Large intestine (tissue), 3 donors: ENCODE results near the gene THSD7B. TPM values are rescaled to one million over a fixed set of nuclear protein-coding genes. Genes with fewer than 3 reads are reported as not detected.

Experiments
- DNase-seq, 2 donors: peaks; one replicate each; pipeline versions ENCODE4 v3.0.0 to v3.0.0-alpha.2; 2013
- H3K27ac ChIP-seq: one replicate; pipeline ENCODE4 v1.5.1; 2013; ENCODE audit warnings: low read length
- H3K27me3 ChIP-seq: 2 replicates; pipeline ENCODE4 v1.6.1; 2013; ENCODE audit warnings: low read length; ENCODE audit not compliant: control insufficient read depth, insufficient read depth
- H3K36me3 ChIP-seq: 2 replicates; pipeline ENCODE4 v1.6.1; 2013; ENCODE audit warnings: low read length; ENCODE audit not compliant: control insufficient read depth, insufficient read depth
- H3K4me1 ChIP-seq: one replicate; pipeline ENCODE4 v1.6.1; 2013; ENCODE audit warnings: low read length; ENCODE audit not compliant: control insufficient read depth, insufficient read depth
- H3K4me3 ChIP-seq: one replicate; pipeline ENCODE4 v1.5.1; 2013; ENCODE audit warnings: low read length
- H3K9me3 ChIP-seq: one replicate; pipeline ENCODE4 v1.6.1; 2013; ENCODE audit warnings: mild to moderate bottlenecking, low read depth, low read length, moderate library complexity; ENCODE audit not compliant: control insufficient read depth
- WGBS: methylation state at CpG from one replicate; pipeline ENCODE4 v1.1.5; 2013; ENCODE audit warnings: low lambda C conversion rate; ENCODE audit not compliant: insufficient coverage; 5-methylcytosine and 5-hydroxymethylcytosine counted together
- polyA plus RNA-seq: library from polyadenylated mRNA; unstranded; fragments of 120-200 nt; gene quantifications from one replicate; pipeline ENCODE4 v1.2.1, GENCODE V29; 2013

THSD7B gene
- polyA plus RNA-seq, 1 donor = 2.2 TPM

DNA sequence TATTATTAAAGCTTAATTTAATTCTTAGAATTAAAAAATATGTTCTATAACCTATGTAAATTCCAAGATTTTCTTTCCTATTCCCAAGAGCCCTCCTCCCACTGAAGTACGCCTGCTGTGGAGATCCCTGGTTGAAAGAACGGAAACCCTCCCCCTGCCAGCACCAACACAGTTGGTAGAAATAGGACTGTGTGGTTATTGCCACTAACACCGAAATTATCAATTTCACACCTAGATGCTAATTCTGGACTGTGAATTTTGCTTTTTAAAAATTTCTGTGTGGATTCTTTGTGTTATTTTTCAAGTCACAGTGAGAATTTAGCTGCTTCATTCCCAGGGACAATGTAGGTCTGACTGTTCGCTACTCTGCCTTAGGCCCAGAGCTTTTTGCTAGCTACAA lies 893.1 kb downstream of the THSD7B start:
- Histone ChIP-seq H3K4me3 (no peak overlapping the region), H3K36me3 (no peaks in the 10 kb centered on the region), H3K4me1 (no peaks in the 10 kb centered on the region), H3K9me3 (no peaks in the 10 kb centered on the region), H3K27ac (no peak overlapping the region), H3K27me3 (no peaks in the 10 kb centered on the region)
- no peak for DNase-seq
- WGBS = 100% methylated on average over 2 of the region's 4 CpGs

DNA sequence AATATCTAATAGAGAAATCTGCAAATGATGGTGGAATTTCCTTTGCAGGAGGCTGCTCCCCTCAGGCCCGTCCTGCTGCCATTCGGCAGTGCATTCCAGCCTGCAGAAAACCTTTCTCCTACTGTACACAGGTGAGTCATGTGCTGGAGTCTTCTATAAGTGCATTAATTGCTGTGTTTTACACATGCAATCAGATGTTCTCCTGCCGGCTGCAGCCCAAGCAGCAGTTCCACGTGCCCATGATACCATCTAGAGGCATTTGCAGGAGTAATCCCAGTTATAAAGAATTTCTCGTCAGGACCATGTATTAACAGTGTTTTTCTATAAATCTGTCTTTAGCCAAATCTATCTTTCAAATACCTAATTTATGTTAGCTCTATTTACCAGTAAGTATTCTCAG lies 894.3 kb downstream of the THSD7B start:
- Histone ChIP-seq H3K4me3 (no peak overlapping the region), H3K27me3 (no peaks in the 10 kb centered on the region), H3K27ac (no peak overlapping the region), H3K36me3 (no peaks in the 10 kb centered on the region), H3K4me1 (no peaks in the 10 kb centered on the region), H3K9me3 (no peaks in the 10 kb centered on the region)
- peak; percentile 14 to 17 for DNase-seq
- 60% methylated on average over 1 of the region's 5 CpGs for WGBS

DNA sequence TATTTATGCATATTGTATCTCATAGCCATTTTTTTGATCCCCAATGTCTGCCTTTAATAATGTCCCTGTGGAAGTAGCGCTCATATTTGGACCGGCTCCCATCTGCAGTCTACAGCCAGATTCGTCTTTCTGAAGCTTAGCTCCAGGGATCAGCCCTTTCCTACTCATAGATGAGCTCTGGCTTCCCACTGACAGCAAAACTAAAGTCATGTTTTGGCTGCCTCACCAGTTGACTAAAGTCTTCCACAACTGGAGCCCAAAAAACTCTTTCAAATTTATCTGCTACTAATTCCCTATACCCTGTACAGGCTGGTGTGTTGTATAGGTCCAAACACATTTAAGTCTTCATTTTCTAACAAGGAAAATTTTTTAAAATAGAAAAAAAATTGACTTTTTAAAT lies 904.8 kb downstream of the THSD7B start:
- H3K27me3 ChIP-seq = no peaks in the 10 kb centered on the region
- no peak overlapping the region for H3K4me3 ChIP-seq
- H3K9me3 ChIP-seq = no peaks in the 10 kb centered on the region
- H3K4me1 ChIP-seq = no peaks in the 10 kb centered on the region
- H3K27ac ChIP-seq = no peak overlapping the region
- WGBS = no CpG with 5 or more reads among the region's 3 CpGs
- no peak for DNase-seq
- no peaks in the 10 kb centered on the region for H3K36me3 ChIP-seq

DNA sequence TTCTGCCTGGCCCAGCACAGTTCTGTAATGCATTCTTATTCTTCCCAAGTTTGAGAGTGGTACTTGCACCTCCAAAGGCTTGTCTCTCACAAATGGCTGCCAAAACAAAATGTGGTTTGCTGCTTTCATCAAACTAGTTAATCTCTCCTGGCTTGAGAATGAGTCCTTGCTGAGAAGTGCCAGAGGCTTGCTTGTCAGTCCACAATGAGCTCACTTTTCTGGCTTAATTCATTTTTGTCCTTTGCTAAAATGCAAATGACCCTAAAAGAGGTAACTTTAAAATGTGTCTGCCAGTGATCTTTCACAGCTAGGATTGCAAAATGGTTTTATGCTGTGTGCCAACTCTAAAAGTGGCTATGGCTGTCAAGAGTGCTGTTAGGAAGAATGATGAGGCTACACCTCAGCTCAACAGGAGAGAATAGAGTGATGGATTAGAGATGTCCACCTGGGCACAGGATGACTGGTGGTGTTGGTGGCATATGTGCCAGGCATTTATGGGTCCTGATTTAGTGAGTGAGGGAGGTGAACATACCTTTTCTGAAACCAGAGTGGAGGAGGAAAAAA lies 907.7 kb downstream of the THSD7B start:
- Histone ChIP-seq H3K36me3 (no peaks in the 10 kb centered on the region), H3K9me3 (no peaks in the 10 kb centered on the region), H3K27ac (no peak overlapping the region), H3K4me3 (no peak overlapping the region), H3K4me1 (no peaks in the 10 kb centered on the region), H3K27me3 (no peaks in the 10 kb centered on the region)
- no peak for DNase-seq

DNA sequence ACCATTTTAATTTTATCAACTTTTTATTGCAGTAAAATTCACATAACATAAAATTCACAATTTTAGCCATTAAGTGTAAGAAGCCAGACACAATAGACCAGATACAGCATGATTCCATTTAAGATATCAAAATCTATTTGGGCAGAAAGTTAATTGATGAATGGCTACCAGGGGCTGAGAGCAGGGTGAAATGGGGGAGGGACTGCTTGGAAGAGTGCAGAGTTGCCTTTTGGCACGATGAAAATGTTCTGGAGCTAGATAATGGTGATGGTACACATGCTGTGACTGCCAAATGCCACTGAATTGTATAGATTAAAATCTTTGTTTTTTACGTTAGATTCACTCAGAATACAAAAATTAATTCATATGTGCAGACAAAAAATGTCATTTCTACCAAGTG lies 909.6 kb downstream of the THSD7B start:
- H3K4me1 ChIP-seq = no peaks in the 10 kb centered on the region
- H3K36me3 ChIP-seq = no peaks in the 10 kb centered on the region
- no CpG with 5 or more reads among the region's 2 CpGs for WGBS
- no peaks in the 10 kb centered on the region for H3K9me3 ChIP-seq
- no peak overlapping the region for H3K4me3 ChIP-seq
- no peaks in the 10 kb centered on the region for H3K27me3 ChIP-seq
- no peak for DNase-seq
- H3K27ac ChIP-seq = no peak overlapping the region

DNA sequence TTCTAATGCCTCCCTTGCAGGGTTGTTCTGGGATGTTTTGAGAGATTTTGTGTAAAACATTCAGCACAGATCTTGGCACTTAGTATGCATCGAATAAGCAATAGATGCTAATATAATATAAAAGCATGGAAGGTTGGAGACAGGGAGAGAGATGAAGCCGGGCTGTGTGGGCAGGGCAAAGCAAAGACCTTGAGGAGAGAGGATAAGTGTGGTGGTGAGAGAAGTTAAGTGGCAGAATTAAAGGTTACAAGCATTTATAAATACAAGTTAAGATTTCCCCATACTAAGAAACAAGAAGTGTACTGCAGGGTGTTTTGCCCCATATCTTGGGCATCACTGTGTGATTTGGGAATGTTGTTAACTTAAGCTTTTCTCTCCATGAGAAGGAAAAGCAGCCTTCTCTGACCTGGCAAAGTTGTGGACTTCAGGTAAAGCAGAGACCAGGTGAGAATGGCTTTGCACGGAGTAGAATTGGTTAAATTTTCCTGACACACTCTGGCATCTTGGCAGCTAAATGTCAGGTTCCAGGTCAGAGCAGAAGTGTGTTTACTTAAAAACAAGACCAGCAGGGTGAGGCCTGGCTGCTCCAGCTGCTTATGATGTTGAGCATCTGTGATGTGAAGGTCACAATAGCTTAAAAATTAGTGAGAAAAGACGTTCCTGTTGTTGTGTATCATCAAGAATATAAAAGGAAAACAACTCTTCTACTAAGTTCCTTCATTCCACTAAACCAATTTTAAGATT lies 910.4 kb downstream of the THSD7B start:
- Histone ChIP-seq H3K27ac (no peak overlapping the region), H3K9me3 (no peaks in the 10 kb centered on the region), H3K27me3 (no peaks in the 10 kb centered on the region), H3K4me3 (no peak overlapping the region), H3K4me1 (no peaks in the 10 kb centered on the region), H3K36me3 (no peaks in the 10 kb centered on the region)
- no peak for DNase-seq
- 87% methylated on average over 2 of the region's 4 CpGs for WGBS

DNA sequence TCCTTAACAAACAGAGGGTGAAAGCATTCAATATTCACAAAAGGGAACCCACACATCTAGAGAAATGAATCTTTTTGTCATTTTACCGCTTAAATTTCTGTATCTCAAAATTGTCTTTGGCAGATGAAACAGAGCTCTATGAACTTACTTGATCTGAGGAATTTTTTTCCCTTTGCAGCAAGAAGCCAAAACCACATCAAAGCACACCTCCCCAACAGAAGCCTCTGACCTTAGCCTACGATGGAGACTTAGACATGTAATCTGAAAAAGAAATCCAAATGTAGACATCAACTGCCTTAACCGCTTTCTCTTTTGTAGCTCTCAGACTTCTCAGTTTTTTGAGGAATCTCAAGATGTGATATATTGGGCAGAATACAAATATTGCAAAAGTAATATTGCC lies 911.0 kb downstream of the THSD7B start:
- H3K4me3 ChIP-seq = no peak overlapping the region
- H3K9me3 ChIP-seq = no peaks in the 10 kb centered on the region
- no peak for DNase-seq
- no peaks in the 10 kb centered on the region for H3K4me1 ChIP-seq
- H3K27me3 ChIP-seq = no peaks in the 10 kb centered on the region
- no peaks in the 10 kb centered on the region for H3K36me3 ChIP-seq
- H3K27ac ChIP-seq = no peak overlapping the region
- 80% methylated on average over 1 of the region's 3 CpGs for WGBS

DNA sequence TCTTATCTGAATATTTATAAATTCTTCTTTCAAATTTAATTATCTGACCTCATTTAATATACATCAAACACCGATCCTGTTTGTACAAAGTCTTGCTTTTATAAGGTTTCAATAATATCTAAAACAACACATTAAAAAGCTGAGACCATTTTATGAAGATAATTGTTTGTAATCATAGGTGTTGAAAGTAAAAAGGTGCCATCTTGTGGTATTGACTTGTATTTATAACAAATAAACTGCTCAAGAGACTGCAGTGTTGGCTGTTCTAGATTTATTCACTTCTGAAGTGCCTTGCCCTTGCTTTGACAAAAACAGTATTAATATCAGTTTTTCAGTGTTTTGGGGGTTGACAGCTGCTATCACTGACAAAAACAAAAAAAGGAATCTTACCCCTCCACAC lies 912.1 kb downstream of the THSD7B start:
- Histone ChIP-seq H3K4me1 (no peaks in the 10 kb centered on the region), H3K27ac (no peak overlapping the region), H3K27me3 (no peaks in the 10 kb centered on the region), H3K9me3 (no peaks in the 10 kb centered on the region), H3K4me3 (no peak overlapping the region), H3K36me3 (no peaks in the 10 kb centered on the region)
- 100% methylated on average over 1 of the region's 1 CpG for WGBS
- no peak for DNase-seq

DNA sequence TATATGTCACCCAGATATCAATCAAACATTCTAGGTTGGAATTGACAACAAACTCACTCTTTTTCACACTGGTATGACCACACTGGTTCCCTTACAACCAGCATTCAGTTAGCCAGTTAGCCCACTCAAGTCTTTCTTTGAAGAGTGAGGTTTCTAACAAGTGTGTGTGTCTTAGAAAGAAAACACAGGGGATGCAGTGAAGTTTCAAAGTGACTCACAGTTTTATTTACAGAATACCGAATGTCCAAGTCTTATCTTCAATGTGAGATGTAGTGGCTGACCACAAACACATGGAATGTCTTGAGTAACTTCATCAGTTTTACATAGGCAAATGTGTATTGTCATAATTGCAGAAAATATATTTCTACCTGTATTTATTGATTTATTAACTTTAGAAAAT lies 924.2 kb downstream of the THSD7B start:
- Histone ChIP-seq H3K4me3 (no peak overlapping the region), H3K27ac (no peak overlapping the region), H3K27me3 (no peaks in the 10 kb centered on the region), H3K36me3 (no peaks in the 10 kb centered on the region), H3K9me3 (no peaks in the 10 kb centered on the region), H3K4me1 (no peaks in the 10 kb centered on the region)
- no CpG with 5 or more reads among the region's 1 CpG for WGBS
- DNase-seq = no peak

DNA sequence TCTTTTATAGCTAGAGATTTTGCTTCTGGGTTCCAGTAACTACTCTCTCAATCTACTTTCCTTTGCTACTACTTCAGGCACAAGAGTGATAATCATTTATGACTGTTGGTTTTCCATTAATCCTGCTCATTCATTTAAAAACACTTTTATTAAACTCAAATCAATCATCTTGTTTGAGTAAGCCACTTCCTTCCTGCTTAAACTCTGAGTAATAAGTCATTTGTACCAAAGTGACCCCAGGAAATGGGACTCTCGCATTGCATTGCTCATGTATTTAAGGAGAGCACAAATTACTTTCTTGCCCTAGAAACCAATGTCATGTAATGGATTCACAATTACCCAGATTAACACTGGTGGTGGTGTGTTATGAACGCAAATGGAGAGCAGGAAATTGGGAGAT lies 928.2 kb downstream of the THSD7B start:
- Histone ChIP-seq H3K36me3 (no peaks in the 10 kb centered on the region), H3K27me3 (no peaks in the 10 kb centered on the region), H3K4me1 (no peaks in the 10 kb centered on the region), H3K27ac (no peak overlapping the region), H3K9me3 (no peaks in the 10 kb centered on the region), H3K4me3 (no peak overlapping the region)
- WGBS = no CpG with 5 or more reads among the region's 2 CpGs
- no peak for DNase-seq

DNA sequence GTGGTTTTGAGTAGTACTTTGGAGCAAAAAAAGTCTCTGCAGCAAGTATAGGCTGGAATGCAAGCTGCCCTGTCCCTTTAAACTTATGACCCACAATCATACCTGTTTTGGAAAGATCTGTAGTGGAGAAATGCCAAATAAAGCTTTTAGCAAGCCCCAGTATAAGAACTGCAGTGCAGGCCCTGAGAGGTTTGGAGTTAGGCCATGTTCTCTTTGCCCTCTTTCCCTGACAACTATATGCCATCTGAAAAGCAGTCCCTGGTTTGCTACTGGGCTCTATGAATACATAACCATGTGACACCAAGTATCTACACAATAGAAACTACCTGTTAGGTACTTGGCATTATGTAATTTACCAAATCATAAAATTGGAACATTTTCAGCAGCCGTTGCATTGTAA lies 931.6 kb downstream of the THSD7B start:
- H3K4me3 ChIP-seq = no peak overlapping the region
- DNase-seq = no peak
- no peaks in the 10 kb centered on the region for H3K36me3 ChIP-seq
- no peak overlapping the region for H3K27ac ChIP-seq
- H3K9me3 ChIP-seq = peaks cover 3% of the 10 kb centered on the region
- H3K4me1 ChIP-seq = no peaks in the 10 kb centered on the region
- no CpG with 5 or more reads among the region's 1 CpG for WGBS
- H3K27me3 ChIP-seq = no peaks in the 10 kb centered on the region
